HG03342 (cell line): ENCODE results near the gene DFFB.

Experiments used
- ATAC-seq: cut with Tn5 transposase; IDR thresholded peaks from one replicate; pipeline ENCODE4 v1.9.1; 2021; ENCODE audit warnings: mild to moderate bottlenecking, moderate library complexity; ENCODE audit not compliant: unreplicated experiment

The DFFB gene

GRCh38 chr1:3828391-3828790, 28.9 kb upstream of the DFFB start:
- ATAC-seq, result no peak

DNA sequence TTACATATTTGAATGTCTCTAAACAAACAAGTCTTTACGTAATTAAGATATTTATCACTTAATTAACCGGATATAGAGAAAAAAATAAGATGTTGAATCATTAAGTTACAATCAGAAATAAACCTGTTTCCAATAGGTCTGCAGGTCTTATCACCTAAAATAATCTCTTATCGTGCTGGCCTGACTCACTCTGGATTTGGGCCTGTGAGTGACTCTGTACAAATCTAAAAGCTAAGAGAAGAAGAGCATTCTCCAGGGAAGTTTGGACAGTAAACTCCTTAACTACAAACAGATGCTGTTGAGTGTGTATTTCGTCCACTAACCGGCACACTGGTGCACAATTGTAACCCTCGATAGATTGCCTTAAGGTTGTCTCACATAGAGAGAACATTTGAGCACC, 25.6 kb upstream of the DFFB start:
- no peak for ATAC-seq

DNA sequence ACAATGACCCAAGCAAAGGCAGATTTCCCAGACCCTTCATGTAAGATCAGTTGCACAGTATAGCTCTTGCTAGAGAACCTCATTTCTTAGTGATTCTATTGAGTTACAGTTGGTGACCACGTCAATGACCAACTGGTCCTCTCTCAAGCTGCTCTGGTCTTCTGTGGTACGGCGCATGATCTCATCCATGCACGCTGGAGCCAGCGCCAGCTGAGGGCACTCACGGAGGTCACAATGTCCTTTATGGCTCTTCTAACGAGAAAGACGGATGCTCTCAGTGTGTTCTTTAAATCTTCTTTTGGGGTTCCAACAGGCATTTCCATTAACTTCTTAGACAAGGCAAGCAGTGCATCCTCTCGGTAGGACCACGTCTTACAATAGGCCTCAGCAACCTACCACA, 22.6 kb upstream of the DFFB start:
- no peak for ATAC-seq

DNA sequence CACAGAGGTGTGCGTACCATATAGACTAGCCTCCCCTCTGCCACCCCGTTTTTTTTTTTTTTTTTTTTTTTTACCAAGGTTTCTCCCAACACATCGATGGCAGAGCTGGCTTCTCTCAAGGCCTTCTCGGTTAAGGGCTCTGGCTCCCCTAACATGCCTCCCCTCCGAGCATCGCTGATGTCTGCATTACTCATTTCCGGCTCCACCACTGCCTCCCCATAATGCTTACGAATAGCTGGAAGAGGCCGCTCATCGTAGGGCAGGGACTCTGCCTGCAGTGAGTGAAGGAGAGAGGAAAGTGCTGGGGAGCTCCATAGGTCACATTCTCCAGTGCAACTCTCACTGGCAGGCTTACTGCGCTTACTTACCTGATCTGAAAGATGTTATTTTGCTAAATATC, 20.9 kb upstream of the DFFB start:
- ATAC-seq, result no peak

DNA sequence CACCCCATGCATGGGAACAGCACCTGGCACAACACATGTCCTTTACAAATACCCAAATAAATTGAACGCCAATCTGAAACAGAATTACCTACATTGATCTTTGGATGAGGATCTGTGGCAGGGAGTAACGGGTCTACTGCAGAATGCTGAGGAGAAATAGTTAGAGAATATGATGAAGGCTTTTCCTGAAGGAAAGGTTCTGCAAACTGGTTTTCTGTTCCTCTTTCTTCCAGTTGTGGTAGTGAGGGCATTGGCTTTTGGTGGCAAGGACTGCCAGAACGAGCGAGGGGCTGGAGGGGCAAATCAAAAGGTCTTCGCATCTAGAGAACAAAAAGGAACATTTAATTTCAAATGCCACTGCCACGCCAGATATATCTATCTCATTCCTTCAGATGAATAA, 20.1 kb upstream of the DFFB start:
- no peak for ATAC-seq

DNA sequence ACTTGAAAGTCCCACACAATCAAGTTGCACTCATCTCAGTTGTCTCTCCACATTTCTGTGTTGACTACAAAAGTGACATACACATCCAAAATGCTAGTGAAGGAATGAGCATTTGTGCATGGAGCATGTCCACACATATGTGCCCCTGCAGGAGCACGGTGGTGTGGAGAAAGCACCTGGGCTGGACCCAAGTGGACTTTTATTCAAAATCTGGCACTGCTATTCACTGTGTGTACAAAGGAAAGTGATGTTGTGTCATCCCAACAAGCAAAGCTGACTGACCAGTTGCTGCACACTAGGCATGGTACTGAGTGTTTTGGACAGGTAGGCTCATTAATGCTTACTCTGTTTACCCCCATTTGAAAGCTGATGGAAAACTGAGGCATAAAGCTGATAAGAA, 19.6 kb upstream of the DFFB start:
- no peak for ATAC-seq

GRCh38 chr1:3838788-3839187, 18.5 kb upstream of the DFFB start:
- ATAC-seq, result no peak

DNA sequence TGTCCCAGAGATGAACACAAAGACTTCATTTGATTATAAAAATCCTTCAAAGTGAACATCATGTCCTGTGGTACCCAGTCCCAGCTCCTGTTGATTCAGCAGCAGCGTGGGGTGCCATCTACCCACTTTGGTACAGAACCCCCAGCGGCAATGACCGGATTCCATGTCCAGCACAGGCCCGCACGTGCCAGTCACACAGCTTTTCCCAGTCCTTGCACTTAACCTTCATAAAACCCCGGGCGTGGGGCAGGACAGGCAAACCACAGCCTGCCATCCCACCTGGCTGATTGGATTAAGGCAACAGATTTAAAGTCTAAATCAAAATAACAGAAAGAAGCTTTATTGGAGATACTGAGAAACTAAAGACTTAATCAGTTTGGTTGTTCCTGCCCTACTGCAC, 15.8 kb upstream of the DFFB start:
- ATAC-seq, result no peak

- ATAC-seq, result no peak
Measured at GRCh38 chr1:3842912-3843311, 14.4 kb upstream of the DFFB start.

DNA sequence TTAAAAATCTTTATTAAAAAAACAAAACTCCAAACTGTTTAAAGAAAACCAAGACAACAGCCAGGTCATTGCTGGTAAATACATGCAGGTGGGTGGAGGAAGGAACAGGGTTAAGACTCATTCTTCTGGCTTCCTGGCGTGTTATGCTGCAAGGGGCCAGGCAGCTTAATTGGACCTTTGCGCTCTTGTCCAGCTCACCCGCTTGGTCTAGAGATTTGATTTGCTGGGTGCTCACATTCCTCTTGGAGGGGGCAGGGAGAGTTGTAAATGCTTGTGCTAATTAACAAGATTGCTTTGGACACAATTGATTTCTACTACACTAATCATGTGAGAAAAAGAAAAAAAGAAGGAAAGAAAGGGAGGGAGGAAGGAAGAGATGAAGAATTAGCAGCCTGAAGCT, 10.7 kb upstream of the DFFB start:
- ATAC-seq, result no peak

DNA sequence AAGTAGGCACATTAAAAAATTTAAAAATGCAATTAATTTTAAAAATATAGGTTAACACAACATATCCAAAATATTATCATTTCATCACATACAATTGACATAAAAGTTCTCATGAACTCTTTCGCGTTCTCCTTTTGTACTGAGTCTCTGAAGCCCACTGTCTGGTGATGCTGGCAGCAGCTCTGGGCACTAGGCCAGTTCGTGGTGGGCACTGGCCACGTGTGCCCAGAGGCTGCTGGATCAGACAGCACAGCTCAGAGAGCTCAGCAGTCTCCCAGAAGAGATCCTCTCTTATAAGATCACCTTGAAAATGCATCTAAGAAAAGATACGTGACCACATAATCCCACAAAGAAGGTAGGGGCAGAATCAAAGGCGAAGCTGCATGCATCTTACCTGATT, 10.2 kb upstream of the DFFB start:
- ATAC-seq, result no peak

GRCh38 chr1:3850857-3851256, 6.4 kb upstream of the DFFB start:
- no peak for ATAC-seq

- ATAC-seq, result no peak
Measured at GRCh38 chr1:3851292-3851691, 6.0 kb upstream of the DFFB start.

GRCh38 chr1:3852091-3852490, 5.2 kb upstream of the DFFB start:
- no peak for ATAC-seq

- ATAC-seq, result no peak
Measured at GRCh38 chr1:3852711-3853485, 4.4 kb upstream of the DFFB start.

- no peak for ATAC-seq
Measured at GRCh38 chr1:3857791-3858129, 484 bp downstream of the DFFB start.

DNA sequence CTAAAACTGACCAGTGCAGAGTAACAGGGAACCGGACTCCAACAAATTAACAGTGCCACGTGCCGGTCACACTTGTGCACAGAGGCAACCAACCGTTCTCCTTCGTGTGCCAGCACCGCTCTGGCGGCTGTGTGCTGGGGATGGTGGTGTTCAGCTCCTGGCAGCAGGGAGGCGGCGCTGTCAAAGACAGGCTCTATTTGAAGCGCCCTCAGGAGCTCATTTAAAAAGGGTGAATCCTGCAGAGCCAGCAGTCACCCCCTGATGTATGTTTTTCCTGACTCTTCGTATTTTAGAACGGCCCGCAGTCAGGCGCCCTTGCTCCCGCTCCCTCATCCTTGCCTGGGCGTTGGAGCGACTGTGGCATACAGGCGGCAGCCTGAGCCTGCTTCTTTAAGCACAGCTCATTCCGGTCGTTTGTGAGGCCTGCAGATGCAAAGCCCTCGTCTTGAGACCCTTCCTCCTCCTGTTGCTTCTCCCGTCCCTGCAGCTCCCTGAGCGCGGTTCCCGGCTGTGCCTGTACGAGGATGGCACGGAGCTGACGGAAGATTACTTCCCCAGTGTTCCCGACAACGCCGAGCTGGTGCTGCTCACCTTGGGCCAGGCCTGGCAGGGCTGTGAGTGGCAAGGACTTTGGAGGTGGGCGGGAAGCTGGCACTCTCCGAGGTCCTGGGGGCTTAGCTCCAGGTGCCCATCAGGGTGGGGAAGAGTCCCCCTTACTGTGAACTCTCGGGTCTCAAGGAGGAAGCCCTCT, 1.1 kb downstream of the DFFB start:
- ATAC-seq, result no peak

DNA sequence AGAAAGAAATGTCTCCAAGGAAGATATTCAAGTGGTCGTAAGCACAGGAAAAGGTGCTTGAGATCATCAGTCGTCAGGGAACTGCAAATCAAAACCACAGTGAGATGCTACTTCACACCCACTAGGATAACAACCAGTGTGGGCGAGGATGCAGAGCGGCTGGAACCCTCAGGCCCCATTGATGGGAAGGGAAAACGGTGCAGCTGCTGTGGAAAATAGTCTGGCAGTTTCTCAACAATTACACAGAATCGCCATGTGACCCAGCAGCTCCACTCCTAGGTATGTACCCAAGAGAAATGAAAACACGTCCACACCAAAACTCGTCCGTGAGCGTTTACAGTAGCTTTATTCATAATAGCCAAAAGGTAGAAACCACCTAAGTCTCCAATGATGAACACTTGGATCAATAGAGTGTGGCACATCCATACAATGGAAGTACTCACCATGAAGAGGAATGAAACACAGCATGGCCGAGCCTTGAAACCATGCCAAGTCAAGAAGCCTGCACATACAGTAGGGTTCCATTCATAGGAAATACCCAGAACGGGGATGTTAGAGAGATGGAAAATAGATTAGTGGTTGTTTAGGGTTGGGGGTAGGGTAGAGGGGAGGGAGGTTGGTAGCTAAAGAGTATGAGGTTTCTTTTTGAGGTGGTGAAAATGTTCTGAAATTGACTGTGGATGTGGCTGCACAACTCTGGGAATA, 6.1 kb downstream of the DFFB start:
- no peak for ATAC-seq

DNA sequence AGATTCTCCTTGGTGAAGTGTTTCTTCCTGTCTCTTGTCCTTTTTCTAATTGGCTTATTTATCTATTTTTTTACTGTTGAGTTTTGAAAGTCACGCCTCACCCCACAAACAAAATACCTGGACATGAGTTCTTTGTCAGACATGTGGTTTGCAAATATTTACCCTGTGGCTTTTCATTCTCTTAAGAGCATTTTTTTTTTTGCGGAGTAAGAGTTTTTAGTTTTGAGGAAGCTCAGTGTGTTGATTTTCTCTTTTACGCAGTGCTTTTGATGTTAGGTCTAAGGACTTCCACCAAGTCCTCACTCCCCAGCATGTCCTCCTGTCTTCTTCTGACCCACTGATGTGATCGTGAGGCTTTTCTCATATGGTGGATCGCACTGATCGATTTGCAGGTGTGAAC, 7.6 kb downstream of the DFFB start:
- no peak for ATAC-seq

- ATAC-seq, result no peak
Measured at GRCh38 chr1:3865606-3866160, 8.4 kb downstream of the DFFB start.

DNA sequence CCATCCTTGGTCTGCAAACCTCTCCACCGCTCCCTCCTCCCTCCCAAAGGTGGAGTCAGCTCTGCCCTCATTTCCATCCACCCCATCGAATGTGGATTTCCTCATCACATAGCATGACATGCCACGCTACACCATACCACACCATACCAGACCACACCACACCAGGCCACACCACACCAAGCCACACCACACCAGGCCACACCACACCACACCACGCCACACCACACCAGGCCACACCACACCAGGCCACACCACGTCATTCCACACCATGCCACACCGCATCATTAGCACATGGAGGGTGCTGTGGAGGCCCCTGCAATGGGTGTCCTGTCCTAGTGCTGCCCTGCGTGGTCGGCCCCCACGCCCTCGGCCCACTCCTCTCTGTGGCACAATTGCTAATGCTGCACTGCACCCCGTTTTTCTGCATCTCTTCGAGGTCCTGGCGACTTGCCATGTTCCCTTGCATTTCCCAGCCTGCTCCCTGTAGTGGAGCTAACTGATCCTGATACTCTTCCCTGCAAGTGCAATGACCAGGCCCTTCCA, 11.3 kb downstream of the DFFB start:
- ATAC-seq, result no peak
